ENCODE data around the gene EZH2. TPM values are rescaled to one million over a fixed set of nuclear protein-coding genes. Genes with fewer than 3 reads are reported as not detected.

The EZH2 gene
- total RNA-seq (29.5 and 33.4 TPM in 2 replicates), polyA plus RNA-seq (15.2 and 16.9 TPM in 2 replicates), polyA minus RNA-seq (21.5 and 22.3 TPM in 2 replicates), Bru-seq, nascent RNA (percentile 89 among the genes with signal in this experiment), BruChase-seq, experiment 1, labeled RNA remaining after a 6-hour chase (percentile 79 among the genes with signal in this experiment), BruChase-seq, experiment 2, labeled RNA remaining after a 2-hour chase (percentile 92 among the genes with signal in this experiment)
- polyA plus RNA-seq (2011; cell fraction: cytosol; rRNA removed) = 23.1 and 23.9 TPM in 2 replicates
- polyA plus RNA-seq (2011; cell fraction: nucleus; rRNA removed) = 105 and 150 TPM in 2 replicates
- 12.6 and 23.5 TPM in 2 replicates for polyA plus RNA-seq (2012)
- 26.5 TPM for polyA minus RNA-seq (2011; cell fraction: cytosol; rRNA and poly(A)+ RNA removed)
- polyA minus RNA-seq (2011; cell fraction: nucleus; rRNA and poly(A)+ RNA removed) = 27.1 and 39.0 TPM in 2 replicates
- long read RNA-seq, transcript EZH2-202 (19 exons, 2,477 nt) = minor isoform, 11 of 272 reads
- long read RNA-seq, transcript EZH2-203 (20 exons, 2,591 nt) = major isoform, 26 of 272 reads
- long read RNA-seq, transcript EZH2-208 (20 exons, 2,466 nt) = minor isoform, 5 of 272 reads
- long read RNA-seq, partial matches to known transcripts = 1 of 272 reads
- long read RNA-seq, other reads (novel, unspliced or antisense) = 228 of 272 reads

GRCh38 chr7:148884049-148884298 lies at the start of gene EZH2:
TSS of gene EZH2 (minus strand) at chr7:148884291. CDS start at chr7:148847298, 36,993 bp downstream.
- Histone ChIP-seq H3K27ac (ENCODE audit: insufficient read depth, low read depth, low read length) (peak within 1 kb of the TSS; percentile 81), H3K4me2 (ENCODE audit: insufficient read depth, low read length) (peak within 1 kb of the TSS; percentile 99), H3K9ac (replicated peaks; ENCODE audit: extremely low read depth, insufficient read depth, low read length) (peak within 1 kb of the TSS; percentile 92), H3K9me1 (replicated peaks; ENCODE audit: control insufficient read depth, extremely low read depth, insufficient read depth, low read length) (no peaks in the 10 kb centered on the region), H2AFZ (ENCODE audit: low read depth, low read length) (peak within 1 kb of the TSS; percentile 88), H4K20me1 (replicated peaks; ENCODE audit: control insufficient read depth, extremely low read depth, insufficient read depth, low read length) (peaks cover 6% of the 10 kb centered on the region), H3K4me3 (replicated peaks in 1 of 3; ENCODE audit: insufficient read depth in 1 of 3, low read depth in 1 of 3, low read length in 3 of 3) (peak within 1 kb of the TSS; percentile 95 to 97 (median 96)), H3K9me3 (replicated peaks; ENCODE audit: control insufficient read depth, insufficient read depth, low read length) (no peaks in the 10 kb centered on the region), H3K36me3 (ENCODE audit: control insufficient read depth in 2 of 2, extremely low read depth in 1 of 2, insufficient read depth in 2 of 2, low read length in 2 of 2) (no peaks in the 10 kb centered on the region), H3K27me3 (ENCODE audit: control insufficient read depth in 2 of 2, insufficient read depth in 2 of 2, low read length in 2 of 2) (no peaks in the 10 kb centered on the region), H3K79me2 (ENCODE audit: control insufficient read depth, insufficient read depth, low read length) (peaks cover 50% of the 10 kb centered on the region), H3K4me1 (ENCODE audit: control insufficient read depth, extremely low read depth, insufficient read depth, low read length) (peaks cover 9% of the 10 kb centered on the region)
- intact Hi-C loops (cut with micrococcal nuclease) (loop anchor here (1.0 to 10.0 kb wide), 10 partner anchors 37 to 309 kb away; partner anchors contain the start of genes PDIA4, ZNF398 and ZNF786), dilution Hi-C loops (cut with MboI; ENCODE audit: extremely low pct_ligation_motif_present, low sequenced_read_pairs) (no loop called here)
- BruUV-seq (replicated peaks) = no TSS peak
- ChIA-PET CTCF (no interaction called here), POLR2A (no interaction called here)
- DNase-seq (ENCODE audit: low read depth, low spot score) (no peak), FAIRE-seq (no peak)
- TF ChIP-seq MYC (IDR thresholded peaks at IDR 0.05; ENCODE audit: low read depth, low read length) = no peak
- peak; percentile 80 for TF ChIP-seq POLR2A (IDR thresholded peaks at IDR 0.05; ENCODE audit: low read depth, low read length)

GRCh38 chr7:148931470-148931869 lies 47.4 kb upstream of the EZH2 start:
- H3K4me1 ChIP-seq (ENCODE audit: control insufficient read depth, extremely low read depth, insufficient read depth, low read length) = no peaks in the 10 kb centered on the region
- dilution Hi-C loops (cut with MboI; ENCODE audit: extremely low pct_ligation_motif_present, low sequenced_read_pairs) = no loop called here
- no peak for FAIRE-seq

More at GRCh38 chr7:148931470-148931869, 47.4 kb upstream of the EZH2 start:
- BruUV-seq (replicated peaks) = no TSS peak
- no peaks in the 10 kb centered on the region for H3K9me3 ChIP-seq (replicated peaks; ENCODE audit: control insufficient read depth, insufficient read depth, low read length)
- no peaks in the 10 kb centered on the region for H4K20me1 ChIP-seq (replicated peaks; ENCODE audit: control insufficient read depth, extremely low read depth, insufficient read depth, low read length)
- H3K27me3 ChIP-seq (ENCODE audit: control insufficient read depth in 2 of 2, insufficient read depth in 2 of 2, low read length in 2 of 2) = no peaks in the 10 kb centered on the region
- H2AFZ ChIP-seq (ENCODE audit: low read depth, low read length) = no peak overlapping the region
- no peaks in the 10 kb centered on the region for H3K36me3 ChIP-seq (ENCODE audit: control insufficient read depth in 2 of 2, extremely low read depth in 1 of 2, insufficient read depth in 2 of 2, low read length in 2 of 2)
- no peaks in the 10 kb centered on the region for H3K79me2 ChIP-seq (ENCODE audit: control insufficient read depth, insufficient read depth, low read length)
- H3K27ac ChIP-seq (ENCODE audit: insufficient read depth, low read depth, low read length) = no peak overlapping the region
- POLR2A ChIA-PET = interaction anchor here (0.6 kb wide), 1 partner anchor 203 kb away, joined by 3 read pairs; no protein-coding TSS in a partner anchor
- intact Hi-C loops (cut with micrococcal nuclease) = no loop called here
- H3K4me3 ChIP-seq (replicated peaks in 1 of 3; ENCODE audit: insufficient read depth in 1 of 3, low read depth in 1 of 3, low read length in 3 of 3) = no peak overlapping the region
- H3K9ac ChIP-seq (replicated peaks; ENCODE audit: extremely low read depth, insufficient read depth, low read length) = no peak overlapping the region
- no peak for DNase-seq (ENCODE audit: low read depth, low spot score)
- no peak overlapping the region for H3K4me2 ChIP-seq (ENCODE audit: insufficient read depth, low read length)
- H3K9me1 ChIP-seq (replicated peaks; ENCODE audit: control insufficient read depth, extremely low read depth, insufficient read depth, low read length) = no peaks in the 10 kb centered on the region
- CTCF ChIA-PET = interaction anchor here (0.6 to 1.8 kb wide), 3 partner anchors 10 to 134 kb away, joined by 3 to 4 read pairs (median 3); no protein-coding TSS in a partner anchor
- TF ChIP-seq EZH2 (IDR thresholded peaks at IDR 0.05; ENCODE audit: borderline replicate concordance, low read depth, low read length, severe bottlenecking) (no peak), CTCF (IDR thresholded peaks at IDR 0.05; ENCODE audit: extremely low read depth in 1 of 2, insufficient read depth in 1 of 2, low read depth in 1 of 2, low read length in 2 of 2) (no peak), POLR2AphosphoS5 (IDR thresholded peaks at IDR 0.05; ENCODE audit: insufficient read depth, low read depth, low read length) (no peak), MYC (IDR thresholded peaks at IDR 0.05; ENCODE audit: low read depth, low read length) (no peak), GATA2 (IDR thresholded peaks at IDR 0.05; ENCODE audit: insufficient read depth, insufficient read length, low read depth, low read length) (no peak), POLR2A (IDR thresholded peaks at IDR 0.05; ENCODE audit: low read depth, low read length) (no peak), JUN (IDR thresholded peaks at IDR 0.05; ENCODE audit: borderline replicate concordance, insufficient read depth, insufficient read length, low read depth) (no peak), FOS (IDR thresholded peaks at IDR 0.05; ENCODE audit: borderline replicate concordance, insufficient read depth, low read length) (no peak), MAX (IDR thresholded peaks at IDR 0.05; ENCODE audit: insufficient read depth, insufficient read length) (no peak)
